Measurements from ENCODE around the gene CYFIP1. TPM values are rescaled to one million over a fixed set of nuclear protein-coding genes. Genes with fewer than 3 reads are reported as not detected.

CYFIP1 gene
- total and polyA plus RNA-seq, 3 experiments from 2014 or later: 4.8 to 27.3 (median 24.0) TPM

DNA sequence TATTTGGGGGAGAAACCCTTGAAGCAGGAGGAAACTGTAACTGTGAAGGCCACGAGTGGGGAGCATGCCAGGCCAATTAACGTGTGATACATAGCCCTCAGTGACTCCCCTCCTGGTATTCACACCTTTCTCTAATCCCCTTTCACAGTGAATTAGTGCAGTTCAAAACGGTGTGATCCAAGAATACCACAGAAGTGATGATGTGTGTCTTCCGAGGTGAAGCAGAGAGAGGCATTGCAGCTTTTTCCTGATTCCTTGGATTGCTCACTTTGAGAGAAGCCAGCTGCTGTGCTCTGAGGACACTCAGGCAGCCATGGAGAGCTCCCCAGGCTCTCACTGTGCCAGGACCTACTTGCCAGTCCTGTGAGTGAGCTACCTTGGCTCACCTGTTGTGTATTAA lies 124.4 kb downstream of the CYFIP1 start:
- no peaks in the 10 kb centered on the region for H3K9me3 ChIP-seq (ENCODE audit: low read length)
- CTCF ChIA-PET: interaction anchor here (1.6 kb wide), 1 partner anchor 10 kb away, joined by 4 read pairs; no protein-coding TSS in a partner anchor
- POLR2A ChIA-PET: no interaction called here
- no peak overlapping the region for H3K27ac ChIP-seq (ENCODE audit: low read depth, low read length)
- Mint-ChIP-seq H3K4me3 (no peak overlapping the region), H3K36me3 (peaks cover 0 to 69% (median 26%) of the 10 kb centered on the region in 3 donors), H3K4me1 (peaks cover 6 to 14% (median 14%) of the 10 kb centered on the region in 3 donors), H3K27ac (peak overlapping the region in 2 of 8 donors; percentile 26 to 73), H3K9me3 (no peaks in the 10 kb centered on the region), H3K27me3 (no peaks in the 10 kb centered on the region)
- peaks cover 36% of the 10 kb centered on the region for H3K36me3 ChIP-seq (ENCODE audit: insufficient read depth, low read length)
- DNase-seq: no peak
- no peaks in the 10 kb centered on the region for H3K27me3 ChIP-seq (ENCODE audit: insufficient read depth, low read length, poor library complexity, severe bottlenecking)
- H3K4me3 ChIP-seq (ENCODE audit: low read length): no peak overlapping the region
- no peaks in the 10 kb centered on the region for H3K4me1 ChIP-seq (ENCODE audit: insufficient read depth, low read length)

DNA sequence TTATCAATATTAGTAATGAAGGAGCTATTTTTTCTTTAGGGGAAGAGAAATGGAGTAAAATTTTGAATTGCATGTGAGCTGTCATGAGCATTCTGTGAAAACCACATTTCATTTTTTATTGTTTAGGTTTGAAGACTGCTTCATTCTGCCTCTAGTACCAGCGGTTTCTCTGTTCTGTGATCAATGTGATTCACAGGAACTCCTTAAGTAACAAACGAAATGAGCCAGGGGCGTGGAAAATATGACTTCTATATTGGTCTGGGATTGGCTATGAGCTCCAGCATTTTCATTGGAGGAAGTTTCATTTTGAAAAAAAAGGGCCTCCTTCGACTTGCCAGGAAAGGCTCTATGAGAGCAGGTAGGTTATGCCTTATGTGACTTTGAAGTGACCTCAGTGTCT lies 128.7 kb downstream of the CYFIP1 start:
- Mint-ChIP-seq H3K4me3 (no peak overlapping the region), H3K9me3 (no peaks in the 10 kb centered on the region), H3K36me3 (peaks cover 0 to 70% (median 18%) of the 10 kb centered on the region in 3 donors), H3K27me3 (no peaks in the 10 kb centered on the region), H3K27ac (peak overlapping the region in 2 of 8 donors; percentile 17 to 24), H3K4me1 (peaks cover 18 to 41% (median 39%) of the 10 kb centered on the region in 3 donors)
- Histone ChIP-seq H3K9me3 (ENCODE audit: low read length) (no peaks in the 10 kb centered on the region), H3K36me3 (ENCODE audit: insufficient read depth, low read length) (peaks cover 27% of the 10 kb centered on the region), H3K4me3 (ENCODE audit: low read length) (no peak overlapping the region), H3K27me3 (ENCODE audit: insufficient read depth, low read length, poor library complexity, severe bottlenecking) (no peaks in the 10 kb centered on the region), H3K4me1 (ENCODE audit: insufficient read depth, low read length) (no peaks in the 10 kb centered on the region), H3K27ac (ENCODE audit: low read depth, low read length) (no peak overlapping the region)
- ChIA-PET CTCF (no interaction called here), POLR2A (no interaction called here)
- no peak for DNase-seq

DNA sequence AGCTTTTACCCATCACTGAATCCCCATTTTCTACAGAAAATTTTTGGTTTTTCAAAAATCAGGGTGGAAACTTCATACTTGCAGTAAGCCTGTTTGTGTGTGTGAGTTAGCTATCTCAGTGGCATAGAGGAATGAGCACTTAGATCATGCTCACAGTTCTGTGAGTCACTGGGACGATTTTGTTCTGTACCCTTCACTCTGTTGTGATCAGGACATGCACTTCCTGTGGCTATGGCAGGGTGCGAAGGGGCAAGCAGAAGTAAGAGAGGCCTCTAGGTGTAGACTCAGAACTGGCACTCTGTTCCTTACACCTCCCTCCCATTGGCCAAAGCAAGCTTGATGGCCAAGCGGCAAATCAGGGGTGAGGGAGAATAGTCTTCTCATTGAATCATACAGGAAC lies 130.1 kb downstream of the CYFIP1 start:
- no peaks in the 10 kb centered on the region for H3K27me3 Mint-ChIP-seq
- POLR2A ChIA-PET: no interaction called here

DNA sequence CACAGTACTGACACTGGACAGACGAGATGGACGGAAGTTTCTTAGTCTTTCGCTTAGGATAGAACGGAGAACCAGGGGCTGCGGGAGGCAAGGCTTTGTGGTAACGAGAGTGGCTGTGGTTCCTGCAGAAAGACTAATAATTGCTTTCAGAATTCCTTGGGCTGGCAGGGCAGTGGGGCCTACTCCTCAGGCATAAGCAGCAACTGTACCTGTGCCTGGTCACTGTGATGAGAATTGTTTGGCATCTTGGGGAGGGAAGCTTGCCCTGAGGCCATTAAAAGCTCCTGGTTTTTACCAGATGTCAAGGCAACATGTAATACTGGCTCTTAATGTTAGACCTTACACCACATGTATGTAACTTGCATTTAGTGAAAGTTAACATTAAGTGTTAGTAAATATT lies 134.1 kb downstream of the CYFIP1 start:
- Mint-ChIP-seq H3K4me1 (peaks cover 43 to 74% (median 69%) of the 10 kb centered on the region in 3 donors), H3K9me3 (no peaks in the 10 kb centered on the region), H3K36me3 (peaks cover 0 to 72% (median 14%) of the 10 kb centered on the region in 3 donors), H3K4me3 (no peak overlapping the region), H3K27ac (peak overlapping the region in 2 of 8 donors; percentile 30 to 90), H3K27me3 (no peaks in the 10 kb centered on the region)
- no peak overlapping the region for H3K27ac ChIP-seq (ENCODE audit: low read depth, low read length)
- no peaks in the 10 kb centered on the region for H3K4me1 ChIP-seq (ENCODE audit: insufficient read depth, low read length)
- CTCF ChIA-PET: no interaction called here
- no peak overlapping the region for H3K4me3 ChIP-seq (ENCODE audit: low read length)
- no peaks in the 10 kb centered on the region for H3K27me3 ChIP-seq (ENCODE audit: insufficient read depth, low read length, poor library complexity, severe bottlenecking)
- H3K36me3 ChIP-seq (ENCODE audit: insufficient read depth, low read length): no peaks in the 10 kb centered on the region
- no peak for DNase-seq
- POLR2A ChIA-PET: no interaction called here
- no peaks in the 10 kb centered on the region for H3K9me3 ChIP-seq (ENCODE audit: low read length)

More for the DNA sequence above, 130.1 kb downstream of the CYFIP1 start:
- Histone ChIP-seq H3K9me3 (ENCODE audit: low read length) (no peaks in the 10 kb centered on the region), H3K4me1 (ENCODE audit: insufficient read depth, low read length) (no peaks in the 10 kb centered on the region), H3K4me3 (ENCODE audit: low read length) (no peak overlapping the region), H3K27me3 (ENCODE audit: insufficient read depth, low read length, poor library complexity, severe bottlenecking) (no peaks in the 10 kb centered on the region), H3K27ac (ENCODE audit: low read depth, low read length) (no peak overlapping the region), H3K36me3 (ENCODE audit: insufficient read depth, low read length) (peaks cover 14% of the 10 kb centered on the region)
- DNase-seq: no peak
- Mint-ChIP-seq H3K4me3 (no peak overlapping the region), H3K36me3 (peaks cover 0 to 71% (median 19%) of the 10 kb centered on the region in 3 donors), H3K4me1 (peaks cover 31 to 55% (median 54%) of the 10 kb centered on the region in 3 donors), H3K9me3 (no peaks in the 10 kb centered on the region), H3K27ac (peak overlapping the region in 7 of 8 donors; percentile 32 to 78 (median 52))
- CTCF ChIA-PET: no interaction called here

DNA sequence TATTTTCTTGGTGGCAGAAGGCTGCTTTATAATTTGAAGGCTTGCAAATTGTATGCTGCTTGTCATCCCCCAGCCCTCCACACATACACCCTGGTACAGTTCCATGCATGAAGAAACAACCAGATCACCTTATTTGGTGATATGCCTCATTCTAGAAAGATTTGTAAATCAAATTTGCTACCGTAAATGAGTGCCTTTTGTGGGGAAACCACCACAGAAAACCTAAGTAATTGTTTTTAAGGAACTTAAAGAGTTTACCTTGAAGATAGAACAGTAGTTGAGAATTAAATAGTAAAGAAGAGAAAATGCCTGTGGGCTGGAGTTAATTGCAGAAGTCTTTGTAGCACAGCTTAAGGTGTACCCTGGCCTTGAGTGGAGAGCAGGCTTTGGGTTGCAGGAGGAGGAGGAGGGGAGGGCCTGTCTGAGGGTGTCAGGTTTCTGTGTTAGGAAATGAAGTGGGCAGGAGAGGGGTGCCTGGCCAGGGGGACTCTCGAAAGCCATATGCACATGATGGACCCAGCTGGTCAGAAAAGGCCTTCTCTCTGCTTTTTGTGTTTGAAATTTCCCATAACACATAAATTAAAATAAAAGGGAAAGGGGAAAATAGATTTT lies 134.8 kb downstream of the CYFIP1 start:
- no peak for DNase-seq
- no peak overlapping the region for H3K4me3 ChIP-seq (ENCODE audit: low read length)
- H3K4me1 ChIP-seq (ENCODE audit: insufficient read depth, low read length): peaks cover 6% of the 10 kb centered on the region
- no peaks in the 10 kb centered on the region for H3K9me3 ChIP-seq (ENCODE audit: low read length)
- H3K27ac ChIP-seq (ENCODE audit: low read depth, low read length): no peak overlapping the region
- Mint-ChIP-seq H3K4me1 (peaks cover 45 to 75% (median 69%) of the 10 kb centered on the region in 3 donors), H3K4me3 (no peak overlapping the region), H3K27me3 (no peaks in the 10 kb centered on the region), H3K27ac (peak overlapping the region in 6 of 8 donors; percentile 30 to 70 (median 56)), H3K36me3 (peaks cover 0 to 71% (median 10%) of the 10 kb centered on the region in 3 donors), H3K9me3 (no peaks in the 10 kb centered on the region)
- H3K36me3 ChIP-seq (ENCODE audit: insufficient read depth, low read length): no peaks in the 10 kb centered on the region
- ChIA-PET POLR2A (no interaction called here), CTCF (no interaction called here)
- no peaks in the 10 kb centered on the region for H3K27me3 ChIP-seq (ENCODE audit: insufficient read depth, low read length, poor library complexity, severe bottlenecking)

DNA sequence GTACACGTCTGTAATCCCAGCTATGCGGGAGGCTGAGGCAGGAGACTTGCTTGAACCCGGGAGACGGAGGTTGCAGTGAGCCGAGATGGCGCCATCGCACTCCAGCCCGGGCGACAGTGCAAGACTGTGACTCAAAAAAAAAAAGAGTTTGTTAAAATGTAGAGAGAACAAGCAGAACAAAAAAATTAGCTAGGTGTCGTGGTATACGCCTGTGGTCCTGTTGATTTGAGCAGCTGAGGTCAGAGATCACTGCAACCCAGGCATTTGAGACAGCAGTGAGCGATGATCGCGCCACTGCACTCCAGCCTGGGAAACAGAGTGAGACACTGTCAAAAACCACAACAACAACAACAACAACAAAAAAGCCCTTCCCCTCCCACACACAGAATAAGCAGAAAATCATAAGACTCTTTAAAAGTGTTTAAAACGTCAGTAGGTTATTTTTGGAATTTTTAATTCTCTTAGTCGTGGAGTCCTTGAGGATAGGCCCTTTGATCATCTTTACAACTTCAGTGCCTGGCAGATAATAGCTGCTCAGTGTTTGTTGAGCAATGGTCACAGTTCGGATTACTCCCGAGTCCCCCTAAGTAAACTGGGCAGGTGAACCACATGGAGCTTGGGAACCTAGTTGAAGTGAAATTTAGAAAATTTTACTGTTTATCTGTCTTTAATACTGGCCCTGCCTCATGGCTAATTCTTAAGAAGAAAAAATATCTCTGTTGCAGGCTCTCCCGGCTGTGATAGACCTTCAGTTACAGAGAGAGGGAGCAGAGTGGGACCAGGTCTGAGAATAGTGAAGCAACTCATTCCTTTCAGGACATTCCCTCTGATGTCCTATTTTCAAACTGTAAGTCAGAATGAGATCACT lies 135.5 kb downstream of the CYFIP1 start:
- Mint-ChIP-seq H3K4me1 (peaks cover 47 to 75% (median 69%) of the 10 kb centered on the region in 3 donors), H3K27ac (peak overlapping the region in 4 of 8 donors; percentile 27 to 56 (median 44)), H3K4me3 (no peak overlapping the region), H3K36me3 (peaks cover 0 to 64% (median 10%) of the 10 kb centered on the region in 3 donors), H3K9me3 (no peaks in the 10 kb centered on the region), H3K27me3 (no peaks in the 10 kb centered on the region)
- no peak overlapping the region for H3K4me3 ChIP-seq (ENCODE audit: low read length)
- H3K27me3 ChIP-seq (ENCODE audit: insufficient read depth, low read length, poor library complexity, severe bottlenecking): no peaks in the 10 kb centered on the region
- no peak overlapping the region for H3K27ac ChIP-seq (ENCODE audit: low read depth, low read length)
- ChIA-PET POLR2A (no interaction called here), CTCF (no interaction called here)
- no peaks in the 10 kb centered on the region for H3K36me3 ChIP-seq (ENCODE audit: insufficient read depth, low read length)
- peaks cover 13% of the 10 kb centered on the region for H3K4me1 ChIP-seq (ENCODE audit: insufficient read depth, low read length)
- H3K9me3 ChIP-seq (ENCODE audit: low read length): no peaks in the 10 kb centered on the region
- DNase-seq: no peak

DNA sequence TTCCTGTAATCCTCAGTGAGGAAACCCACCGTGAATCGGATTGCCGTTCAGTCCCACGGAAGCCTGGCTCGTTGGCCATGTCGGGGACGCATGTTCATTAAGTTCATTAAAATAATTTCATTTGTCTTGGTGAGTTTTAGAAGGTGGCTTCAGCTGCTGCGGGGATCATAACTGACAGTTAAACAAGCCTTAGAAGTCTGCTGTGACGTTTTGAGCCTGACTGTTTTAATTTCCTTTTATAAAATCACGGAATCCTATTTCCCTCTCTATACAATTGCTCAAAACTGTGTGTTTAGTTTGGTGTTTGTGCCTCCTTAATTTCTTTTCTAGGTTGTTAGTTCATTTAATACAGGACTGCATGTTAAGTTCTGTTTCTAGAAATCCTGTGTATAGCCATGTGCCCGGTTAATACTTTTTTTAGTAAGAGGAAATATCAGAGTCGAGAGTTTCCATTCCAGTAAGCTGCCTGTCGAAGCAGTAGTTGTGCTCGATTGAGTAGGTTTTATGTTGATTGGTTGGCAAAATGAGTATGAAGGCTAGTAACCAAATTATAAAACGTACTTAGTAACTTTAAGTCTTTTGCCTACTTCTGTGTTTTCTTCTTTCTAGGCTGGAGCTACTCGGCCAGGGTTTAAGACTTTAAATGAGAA lies 141.0 kb downstream of the CYFIP1 start:
- peak overlapping the region; percentile 96 for H3K27ac ChIP-seq (ENCODE audit: low read depth, low read length)
- peaks cover 0 to 37% (median 4%) of the 10 kb centered on the region in 3 donors for H3K36me3 Mint-ChIP-seq
- no peaks in the 10 kb centered on the region for H3K27me3 Mint-ChIP-seq
- peak overlapping the region; percentile 88 for H3K4me3 ChIP-seq (ENCODE audit: low read length)
- CTCF ChIA-PET: interaction anchor here (1.1 kb wide), 1 partner anchor 54 kb away, joined by 3 read pairs; no protein-coding TSS in a partner anchor
- H3K4me1 ChIP-seq (ENCODE audit: insufficient read depth, low read length): peaks cover 17% of the 10 kb centered on the region
- H3K36me3 ChIP-seq (ENCODE audit: insufficient read depth, low read length): no peaks in the 10 kb centered on the region
- DNase-seq: no peak
- POLR2A ChIA-PET: interaction anchor here (1.5 kb wide), 1 partner anchor 200 kb away, joined by 4 read pairs; the partner anchor contains the start of gene TUBGCP5
- H3K4me3 Mint-ChIP-seq: peak overlapping the region; percentile 89 to 97 (median 93)
- no peaks in the 10 kb centered on the region for H3K9me3 Mint-ChIP-seq
- H3K27ac Mint-ChIP-seq: peak overlapping the region; percentile 92 to 99 (median 96)
- H3K4me1 Mint-ChIP-seq: peaks cover 33 to 40% (median 34%) of the 10 kb centered on the region in 3 donors
- no peaks in the 10 kb centered on the region for H3K9me3 ChIP-seq (ENCODE audit: low read length)
- no peaks in the 10 kb centered on the region for H3K27me3 ChIP-seq (ENCODE audit: insufficient read depth, low read length, poor library complexity, severe bottlenecking)
